ENCODE measurements around the gene SP9.

DNA sequence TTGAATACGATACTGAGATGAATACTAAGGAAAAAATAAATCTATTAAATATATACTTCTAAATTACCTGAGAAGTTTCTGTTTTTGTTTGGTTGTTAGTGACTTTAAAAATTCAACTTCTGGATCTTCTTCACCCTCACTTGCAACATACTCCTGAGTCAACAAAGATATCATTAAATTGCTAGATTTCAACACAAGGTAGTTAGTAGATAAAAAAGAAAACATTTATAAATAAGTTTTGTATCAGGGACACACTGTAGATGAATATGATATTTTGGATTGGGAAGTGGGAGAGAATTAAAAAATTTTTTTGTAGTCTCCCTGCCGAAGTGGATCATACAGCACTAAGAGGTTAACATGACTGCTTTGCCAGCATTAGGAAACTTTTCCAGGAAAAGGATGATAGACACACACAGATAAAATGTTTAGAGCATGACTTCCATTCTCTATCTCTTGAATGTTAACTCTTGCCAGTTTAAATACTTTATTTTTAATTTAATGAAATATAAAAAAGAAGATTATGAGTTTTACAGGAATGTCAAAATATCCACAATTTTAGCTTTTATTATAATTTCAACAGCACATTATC lies 15.9 kb downstream of the SP9 start:
- TF ChIP-seq TAF1 (IDR thresholded peaks at IDR 0.05; ENCODE audit: borderline replicate concordance, low read depth, low read length): no peak
- no peak for TF ChIP-seq POLR2AphosphoS5 (IDR thresholded peaks at IDR 0.05; ENCODE audit: low read depth, low read length)

All from GM12892 (cell line).